ENCODE measurements around the gene KIF16B.

Gene KIF16B

DNA sequence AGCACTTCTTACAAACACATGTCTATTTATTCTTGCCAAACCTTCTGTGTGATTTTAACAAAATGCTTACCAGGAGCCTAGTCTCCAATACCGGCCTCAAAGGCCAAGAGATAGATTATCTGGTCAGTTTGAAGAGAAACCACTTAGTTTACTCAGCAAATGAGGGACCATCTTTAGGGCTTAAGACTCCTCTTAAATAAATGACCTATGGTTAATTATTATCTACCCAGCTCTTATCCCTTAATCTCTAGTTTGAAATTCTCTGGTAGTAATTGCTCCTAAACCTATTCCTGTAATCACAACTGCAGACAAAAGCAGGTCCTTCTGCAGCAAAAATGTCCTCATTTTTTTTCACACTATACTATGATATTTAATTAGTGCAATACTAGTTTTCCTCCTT, 301.8 kb downstream of the KIF16B start:
- WGBS: no CpG with 5 or more reads among the region's 1 CpG

DNA sequence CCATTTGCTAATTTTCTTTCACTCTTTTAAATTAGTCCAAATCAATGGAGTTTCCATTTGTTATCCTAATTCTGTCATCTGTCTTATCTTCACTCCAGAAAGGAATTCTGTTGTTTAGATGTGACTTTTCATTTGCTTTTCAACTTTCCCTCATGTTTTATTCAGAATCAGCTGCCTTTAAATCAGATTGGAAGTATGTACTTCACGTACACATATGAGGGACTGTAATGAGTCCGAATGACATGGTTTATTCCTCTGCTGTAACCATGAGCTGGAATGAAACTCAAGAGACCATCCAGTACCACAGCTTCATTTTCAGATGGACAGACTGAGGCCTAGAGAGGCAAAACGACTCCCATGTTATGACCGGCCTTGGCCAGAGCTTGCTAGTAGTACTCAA, 302.3 kb downstream of the KIF16B start:
- no peaks in the 10 kb centered on the region for H3K79me1 ChIP-seq (replicated peaks; ENCODE audit: low read length, poor library complexity, severe bottlenecking)
- H3K4ac ChIP-seq (ENCODE audit: low read depth in 1 of 2, low read length in 2 of 2): no peak overlapping the region
- H3K4me1 ChIP-seq (ENCODE audit: control insufficient read depth, insufficient read depth, low read depth, low read length): peaks cover 16% of the 10 kb centered on the region
- H3K9me3 ChIP-seq (ENCODE audit: control insufficient read depth, low read length): peaks cover 5% of the 10 kb centered on the region
- no peak overlapping the region for H2BK12ac ChIP-seq (ENCODE audit: low read length in 2 of 2)
- no peak overlapping the region for H3K9ac ChIP-seq (ENCODE audit: low read length)
- no peak overlapping the region for H2BK15ac ChIP-seq (ENCODE audit: low read depth, poor library complexity, severe bottlenecking)
- H2BK120ac ChIP-seq (ENCODE audit: low read depth, low read length): no peak overlapping the region
- H3K18ac ChIP-seq (ENCODE audit: low read depth in 1 of 2, low read length in 2 of 2): no peak overlapping the region
- no peak overlapping the region for H2BK5ac ChIP-seq (ENCODE audit: low read depth, low read length, poor library complexity, severe bottlenecking)
- H4K8ac ChIP-seq (ENCODE audit: low read length): no peak overlapping the region
- H3K4me3 ChIP-seq (ENCODE audit: insufficient read depth in 1 of 2, low read depth in 1 of 2, low read length in 2 of 2): no peak overlapping the region
- H3K4me2 ChIP-seq (ENCODE audit: low read length, poor library complexity, severe bottlenecking): no peak overlapping the region
- H3K14ac ChIP-seq (ENCODE audit: low read length in 2 of 2): no peak overlapping the region
- WGBS: 97% methylated on average over 3 of the region's 4 CpGs
- peaks cover 0 to 3% of the 10 kb centered on the region in 2 experiments for H3K36me3 ChIP-seq (ENCODE audit: control insufficient read depth in 1 of 2, insufficient read depth in 2 of 2, low read depth in 1 of 2, low read length in 2 of 2)
- no peak overlapping the region for H4K91ac ChIP-seq (ENCODE audit: low read length)
- H3K27me3 ChIP-seq (ENCODE audit: control insufficient read depth in 1 of 2, insufficient read depth in 1 of 2, low read length in 2 of 2): no peaks in the 10 kb centered on the region
- H2AFZ ChIP-seq (ENCODE audit: low read depth, low read length): no peak overlapping the region
- peak overlapping the region; percentile 82 for H3K27ac ChIP-seq (ENCODE audit: low read length, poor library complexity, severe bottlenecking)
- H3K23ac ChIP-seq (ENCODE audit: low read length in 2 of 2): no peak overlapping the region
- DNase-seq: no peak
- peak overlapping the region; percentile 45 for H2AK5ac ChIP-seq (ENCODE audit: low read length, severe bottlenecking)

More for the DNA sequence above, 301.8 kb downstream of the KIF16B start:
- H3K79me1 ChIP-seq (replicated peaks; ENCODE audit: low read length, poor library complexity, severe bottlenecking): no peaks in the 10 kb centered on the region
- no peaks in the 10 kb centered on the region for H3K27me3 ChIP-seq (ENCODE audit: control insufficient read depth in 1 of 2, insufficient read depth in 1 of 2, low read length in 2 of 2)
- H2BK5ac ChIP-seq (ENCODE audit: low read depth, low read length, poor library complexity, severe bottlenecking): no peak overlapping the region
- no peak for DNase-seq
- H2BK15ac ChIP-seq (ENCODE audit: low read depth, poor library complexity, severe bottlenecking): no peak overlapping the region
- H3K4ac ChIP-seq (ENCODE audit: low read depth in 1 of 2, low read length in 2 of 2): no peak overlapping the region
- H2AFZ ChIP-seq (ENCODE audit: low read depth, low read length): no peak overlapping the region
- no peak overlapping the region for H3K14ac ChIP-seq (ENCODE audit: low read length in 2 of 2)
- no peak overlapping the region for H3K23ac ChIP-seq (ENCODE audit: low read length in 2 of 2)
- no peak overlapping the region for H2AK5ac ChIP-seq (ENCODE audit: low read length, severe bottlenecking)
- H3K4me3 ChIP-seq (ENCODE audit: insufficient read depth in 1 of 2, low read depth in 1 of 2, low read length in 2 of 2): no peak overlapping the region
- H3K27ac ChIP-seq (ENCODE audit: low read length, poor library complexity, severe bottlenecking): peak overlapping the region; percentile 82
- H3K18ac ChIP-seq (ENCODE audit: low read depth in 1 of 2, low read length in 2 of 2): no peak overlapping the region
- H3K4me1 ChIP-seq (ENCODE audit: control insufficient read depth, insufficient read depth, low read depth, low read length): peaks cover 16% of the 10 kb centered on the region
- no peak overlapping the region for H4K91ac ChIP-seq (ENCODE audit: low read length)
- no peak overlapping the region for H2BK12ac ChIP-seq (ENCODE audit: low read length in 2 of 2)
- peaks cover 0 to 3% of the 10 kb centered on the region in 2 experiments for H3K36me3 ChIP-seq (ENCODE audit: control insufficient read depth in 1 of 2, insufficient read depth in 2 of 2, low read depth in 1 of 2, low read length in 2 of 2)
- H4K8ac ChIP-seq (ENCODE audit: low read length): no peak overlapping the region
- no peak overlapping the region for H3K9ac ChIP-seq (ENCODE audit: low read length)
- no peak overlapping the region for H3K4me2 ChIP-seq (ENCODE audit: low read length, poor library complexity, severe bottlenecking)
- no peak overlapping the region for H2BK120ac ChIP-seq (ENCODE audit: low read depth, low read length)
- H3K9me3 ChIP-seq (ENCODE audit: control insufficient read depth, low read length): peaks cover 1% of the 10 kb centered on the region

DNA sequence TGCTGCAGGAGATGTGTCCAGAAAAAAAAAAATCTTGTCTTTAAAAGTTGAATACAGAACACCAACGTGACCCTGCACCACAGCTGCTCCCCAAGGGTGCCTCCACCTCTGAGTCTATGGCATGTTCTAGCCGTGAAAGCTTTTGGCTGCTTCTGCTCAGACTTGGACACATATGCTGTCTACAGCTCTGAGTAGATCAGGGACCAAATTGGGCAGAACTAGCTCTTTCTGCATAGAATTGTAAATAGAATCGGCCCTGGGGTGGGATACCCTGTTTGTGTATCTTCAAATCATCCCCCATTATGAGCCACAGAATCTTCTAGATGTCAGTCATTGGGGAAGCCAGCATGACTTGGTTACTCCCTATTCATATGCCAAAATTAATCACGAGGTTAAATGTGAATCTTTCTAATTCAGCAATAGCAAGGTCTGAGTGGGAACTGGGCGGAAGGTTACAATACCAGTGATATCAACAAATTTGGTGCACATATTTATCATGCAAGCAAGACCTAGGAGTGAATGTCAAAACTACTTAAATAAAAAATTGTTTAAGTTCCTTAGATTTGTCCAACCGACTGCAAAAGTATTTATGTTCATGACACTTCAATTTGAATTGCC, 302.8 kb downstream of the KIF16B start:
- Histone ChIP-seq H3K14ac (ENCODE audit: low read length in 2 of 2) (peak overlapping the region in 1 of 2 experiments; percentile 75), H3K23ac (ENCODE audit: low read length in 2 of 2) (no peak overlapping the region), H3K18ac (ENCODE audit: low read depth in 1 of 2, low read length in 2 of 2) (no peak overlapping the region)

DNA sequence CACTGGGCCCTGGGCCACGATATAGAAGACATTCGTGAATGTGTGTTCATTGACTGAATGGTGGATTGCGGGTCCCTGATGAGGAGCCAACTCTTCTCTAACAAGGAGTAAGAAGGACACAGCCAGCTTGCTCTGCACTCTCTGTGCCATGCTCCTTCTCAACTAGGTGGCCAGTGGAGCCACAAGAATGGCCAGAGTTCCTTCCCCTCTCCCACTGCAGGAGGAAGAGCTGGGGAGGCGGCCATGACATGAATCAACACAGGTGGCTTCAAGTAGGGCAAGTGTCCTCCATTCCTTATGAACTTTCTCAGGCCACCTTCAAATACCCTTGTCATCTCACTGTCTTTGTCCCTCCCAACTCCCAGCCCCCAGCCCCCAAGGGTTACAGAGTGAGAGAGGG, 305.7 kb downstream of the KIF16B start:
- H3K4me1 ChIP-seq (ENCODE audit: control insufficient read depth, insufficient read depth, low read depth, low read length): peaks cover 4% of the 10 kb centered on the region
- 88% methylated on average over 4 of the region's 4 CpGs for WGBS
- H4K91ac ChIP-seq (ENCODE audit: low read length): no peak overlapping the region
- no peak overlapping the region for H2BK12ac ChIP-seq (ENCODE audit: low read length in 2 of 2)
- H4K8ac ChIP-seq (ENCODE audit: low read length): no peak overlapping the region
- no peak overlapping the region for H2BK5ac ChIP-seq (ENCODE audit: low read depth, low read length, poor library complexity, severe bottlenecking)
- H3K9ac ChIP-seq (ENCODE audit: low read length): no peak overlapping the region
- no peak overlapping the region for H3K4me3 ChIP-seq (ENCODE audit: insufficient read depth in 1 of 2, low read depth in 1 of 2, low read length in 2 of 2)
- no peak overlapping the region for H2AK5ac ChIP-seq (ENCODE audit: low read length, severe bottlenecking)
- H3K79me1 ChIP-seq (replicated peaks; ENCODE audit: low read length, poor library complexity, severe bottlenecking): no peaks in the 10 kb centered on the region
- no peaks in the 10 kb centered on the region for H3K27me3 ChIP-seq (ENCODE audit: control insufficient read depth in 1 of 2, insufficient read depth in 1 of 2, low read length in 2 of 2)
- peaks cover 0 to 3% of the 10 kb centered on the region in 2 experiments for H3K36me3 ChIP-seq (ENCODE audit: control insufficient read depth in 1 of 2, insufficient read depth in 2 of 2, low read depth in 1 of 2, low read length in 2 of 2)
- no peak overlapping the region for H3K4me2 ChIP-seq (ENCODE audit: low read length, poor library complexity, severe bottlenecking)
- peaks cover 12% of the 10 kb centered on the region for H3K9me3 ChIP-seq (ENCODE audit: control insufficient read depth, low read length)
- no peak overlapping the region for H3K27ac ChIP-seq (ENCODE audit: low read length, poor library complexity, severe bottlenecking)
- H3K18ac ChIP-seq (ENCODE audit: low read depth in 1 of 2, low read length in 2 of 2): no peak overlapping the region
- no peak for DNase-seq
- H2BK120ac ChIP-seq (ENCODE audit: low read depth, low read length): no peak overlapping the region
- H3K23ac ChIP-seq (ENCODE audit: low read length in 2 of 2): no peak overlapping the region
- H2AFZ ChIP-seq (ENCODE audit: low read depth, low read length): no peak overlapping the region
- no peak overlapping the region for H2BK15ac ChIP-seq (ENCODE audit: low read depth, poor library complexity, severe bottlenecking)
- H3K14ac ChIP-seq (ENCODE audit: low read length in 2 of 2): no peak overlapping the region
- no peak overlapping the region for H3K4ac ChIP-seq (ENCODE audit: low read depth in 1 of 2, low read length in 2 of 2)

More for the DNA sequence above, 302.8 kb downstream of the KIF16B start:
- no peak overlapping the region for H3K4ac ChIP-seq (ENCODE audit: low read depth in 1 of 2, low read length in 2 of 2)
- H3K4me3 ChIP-seq (ENCODE audit: insufficient read depth in 1 of 2, low read depth in 1 of 2, low read length in 2 of 2): no peak overlapping the region
- no peak overlapping the region for H3K4me2 ChIP-seq (ENCODE audit: low read length, poor library complexity, severe bottlenecking)
- no peak overlapping the region for H2BK120ac ChIP-seq (ENCODE audit: low read depth, low read length)
- H3K9ac ChIP-seq (ENCODE audit: low read length): no peak overlapping the region
- H3K9me3 ChIP-seq (ENCODE audit: control insufficient read depth, low read length): peaks cover 10% of the 10 kb centered on the region
- no peak overlapping the region for H2AFZ ChIP-seq (ENCODE audit: low read depth, low read length)
- no peak overlapping the region for H2BK15ac ChIP-seq (ENCODE audit: low read depth, poor library complexity, severe bottlenecking)
- no peak overlapping the region for H2BK12ac ChIP-seq (ENCODE audit: low read length in 2 of 2)
- H4K8ac ChIP-seq (ENCODE audit: low read length): no peak overlapping the region
- H3K36me3 ChIP-seq (ENCODE audit: control insufficient read depth in 1 of 2, insufficient read depth in 2 of 2, low read depth in 1 of 2, low read length in 2 of 2): peaks cover 0 to 3% of the 10 kb centered on the region in 2 experiments
- no peak overlapping the region for H4K91ac ChIP-seq (ENCODE audit: low read length)
- no peak for DNase-seq
- H2BK5ac ChIP-seq (ENCODE audit: low read depth, low read length, poor library complexity, severe bottlenecking): no peak overlapping the region
- H3K27me3 ChIP-seq (ENCODE audit: control insufficient read depth in 1 of 2, insufficient read depth in 1 of 2, low read length in 2 of 2): no peaks in the 10 kb centered on the region
- no peak overlapping the region for H2AK5ac ChIP-seq (ENCODE audit: low read length, severe bottlenecking)
- WGBS: 79% methylated on average over 3 of the region's 6 CpGs
- no peaks in the 10 kb centered on the region for H3K79me1 ChIP-seq (replicated peaks; ENCODE audit: low read length, poor library complexity, severe bottlenecking)
- peaks cover 16% of the 10 kb centered on the region for H3K4me1 ChIP-seq (ENCODE audit: control insufficient read depth, insufficient read depth, low read depth, low read length)
- H3K27ac ChIP-seq (ENCODE audit: low read length, poor library complexity, severe bottlenecking): no peak overlapping the region

Measured in mesenchymal stem cell (in vitro differentiated cells and primary cell).